ENCODE results near the gene AMT. TPM values are rescaled to one million over a fixed set of nuclear protein-coding genes. Genes with fewer than 3 reads are reported as not detected.

Gene AMT
- total RNA-seq, 4 donors from 2014 or later = 1.8 to 9.3 (median 5.4) TPM

DNA sequence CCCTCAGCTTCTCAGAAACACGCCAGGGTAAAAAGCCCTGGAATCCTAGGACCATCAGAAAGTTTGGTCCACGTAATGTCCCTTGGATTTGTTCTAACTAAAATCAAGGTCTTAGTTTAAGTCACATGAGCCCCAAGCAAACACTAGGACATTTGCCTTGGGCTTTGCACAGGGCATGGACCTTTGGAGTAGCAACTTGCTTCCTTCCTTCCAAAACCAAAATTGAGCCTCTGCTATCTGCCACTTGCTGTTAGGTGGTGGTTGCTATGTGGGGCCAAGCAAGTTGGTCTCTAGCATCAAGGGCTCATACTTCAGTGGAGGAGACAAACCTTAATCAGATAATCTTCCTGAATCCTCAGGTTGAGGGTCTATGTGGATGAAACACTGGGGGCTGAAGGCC is 43.8 kb upstream of the AMT start:
- TF ChIP-seq, protein P1, sequence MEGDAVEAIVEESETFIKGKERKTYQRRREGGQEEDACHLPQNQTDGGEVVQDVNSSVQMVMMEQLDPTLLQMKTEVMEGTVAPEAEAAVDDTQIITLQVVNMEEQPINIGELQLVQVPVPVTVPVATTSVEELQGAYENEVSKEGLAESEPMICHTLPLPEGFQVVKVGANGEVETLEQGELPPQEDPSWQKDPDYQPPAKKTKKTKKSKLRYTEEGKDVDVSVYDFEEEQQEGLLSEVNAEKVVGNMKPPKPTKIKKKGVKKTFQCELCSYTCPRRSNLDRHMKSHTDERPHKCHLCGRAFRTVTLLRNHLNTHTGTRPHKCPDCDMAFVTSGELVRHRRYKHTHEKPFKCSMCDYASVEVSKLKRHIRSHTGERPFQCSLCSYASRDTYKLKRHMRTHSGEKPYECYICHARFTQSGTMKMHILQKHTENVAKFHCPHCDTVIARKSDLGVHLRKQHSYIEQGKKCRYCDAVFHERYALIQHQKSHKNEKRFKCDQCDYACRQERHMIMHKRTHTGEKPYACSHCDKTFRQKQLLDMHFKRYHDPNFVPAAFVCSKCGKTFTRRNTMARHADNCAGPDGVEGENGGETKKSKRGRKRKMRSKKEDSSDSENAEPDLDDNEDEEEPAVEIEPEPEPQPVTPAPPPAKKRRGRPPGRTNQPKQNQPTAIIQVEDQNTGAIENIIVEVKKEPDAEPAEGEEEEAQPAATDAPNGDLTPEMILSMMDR (IDR thresholded peaks at IDR 0.05) = no peak
- TF ChIP-seq POLR2A (IDR thresholded peaks at IDR 0.05) = no peak
- intact Hi-C loops (cut with DNase I; ENCODE audit: low total_unique reads) = no loop called here
- DNase-seq (ENCODE audit: low spot score in 2 of 2) = no peak
- WGBS, 2 donors = 77 to 98% methylated on average over 2 of the region's 2 CpGs
- no peak overlapping the region for H3K4me3 ChIP-seq (ENCODE audit: low read depth, poor library complexity, severe bottlenecking)

DNA sequence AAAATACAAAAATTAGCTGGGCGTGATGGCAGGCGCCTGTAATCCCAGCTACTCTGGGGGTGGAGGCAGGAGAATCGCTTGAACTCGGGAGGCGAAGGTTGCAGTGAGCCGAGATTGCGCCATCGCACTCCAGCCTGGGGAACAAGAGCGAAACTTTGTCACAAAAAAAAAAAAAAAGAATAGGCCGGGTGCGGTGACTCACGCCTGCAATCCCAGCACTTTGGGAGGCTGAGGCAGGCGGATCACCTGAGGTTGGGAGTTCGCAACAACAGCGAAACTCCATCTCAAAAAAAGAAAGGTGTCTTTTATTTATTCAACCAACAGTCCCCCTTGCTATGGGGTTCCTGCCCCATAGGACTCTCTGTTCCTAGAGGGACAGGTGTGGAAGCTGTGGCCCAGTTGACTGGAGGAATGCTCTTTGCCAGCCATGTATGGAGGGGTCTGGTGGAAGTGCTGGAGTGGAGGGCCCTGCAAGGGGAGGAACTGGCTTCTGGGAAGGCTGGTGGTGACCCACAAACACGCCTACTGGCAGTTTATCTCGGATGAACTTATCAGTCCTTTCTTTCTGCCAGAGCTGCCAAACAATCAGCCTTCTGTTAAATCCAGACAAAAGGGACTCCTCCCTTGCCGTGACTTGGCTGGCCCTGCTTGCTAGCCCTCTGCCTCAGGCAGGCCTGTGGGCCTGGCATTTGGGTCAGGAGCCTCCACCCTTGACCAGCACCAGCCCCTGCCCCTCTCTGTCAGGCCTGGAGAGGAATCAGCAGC is 43.2 kb upstream of the AMT start:
- WGBS, 2 donors = 82 to 83% methylated on average over 18 of the region's 18 CpGs
- intact Hi-C loops (cut with DNase I; ENCODE audit: low total_unique reads) = no loop called here
- H3K4me3 ChIP-seq (ENCODE audit: low read depth, poor library complexity, severe bottlenecking) = no peak overlapping the region
- no peak for DNase-seq (ENCODE audit: low spot score in 2 of 2)
- no peak for TF ChIP-seq POLR2A (IDR thresholded peaks at IDR 0.05)
- TF ChIP-seq, protein P1 (IDR thresholded peaks at IDR 0.05) = no peak

DNA sequence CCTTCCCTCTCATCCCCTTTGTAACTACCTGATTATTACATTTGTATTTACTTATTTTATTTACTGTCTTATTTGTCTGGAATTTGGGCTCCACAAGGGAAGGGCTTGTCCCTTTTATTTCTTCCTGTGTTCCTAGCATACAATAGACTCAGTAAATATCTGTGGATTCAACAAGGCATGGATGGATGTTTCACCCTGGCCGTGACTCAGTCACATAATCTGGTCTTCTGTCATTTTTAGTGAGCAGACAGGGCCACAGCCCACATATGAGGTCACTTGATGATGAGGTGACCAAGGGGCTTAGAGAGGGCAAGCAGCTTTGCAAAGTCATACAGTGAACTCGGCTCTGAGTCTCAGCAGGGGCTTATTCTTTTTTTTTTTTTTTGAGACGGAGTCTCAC is 39.9 kb upstream of the AMT start:
- DNase-seq (ENCODE audit: low spot score in 2 of 2) = no peak
- no peak overlapping the region for H3K4me3 ChIP-seq (ENCODE audit: low read depth, poor library complexity, severe bottlenecking)
- intact Hi-C loops (cut with DNase I; ENCODE audit: low total_unique reads) = no loop called here
- TF ChIP-seq, protein P1 (IDR thresholded peaks at IDR 0.05) = no peak
- TF ChIP-seq POLR2A (IDR thresholded peaks at IDR 0.05) = no peak
- 77 to 85% methylated on average over 3 of the region's 3 CpGs for WGBS, 2 donors

DNA sequence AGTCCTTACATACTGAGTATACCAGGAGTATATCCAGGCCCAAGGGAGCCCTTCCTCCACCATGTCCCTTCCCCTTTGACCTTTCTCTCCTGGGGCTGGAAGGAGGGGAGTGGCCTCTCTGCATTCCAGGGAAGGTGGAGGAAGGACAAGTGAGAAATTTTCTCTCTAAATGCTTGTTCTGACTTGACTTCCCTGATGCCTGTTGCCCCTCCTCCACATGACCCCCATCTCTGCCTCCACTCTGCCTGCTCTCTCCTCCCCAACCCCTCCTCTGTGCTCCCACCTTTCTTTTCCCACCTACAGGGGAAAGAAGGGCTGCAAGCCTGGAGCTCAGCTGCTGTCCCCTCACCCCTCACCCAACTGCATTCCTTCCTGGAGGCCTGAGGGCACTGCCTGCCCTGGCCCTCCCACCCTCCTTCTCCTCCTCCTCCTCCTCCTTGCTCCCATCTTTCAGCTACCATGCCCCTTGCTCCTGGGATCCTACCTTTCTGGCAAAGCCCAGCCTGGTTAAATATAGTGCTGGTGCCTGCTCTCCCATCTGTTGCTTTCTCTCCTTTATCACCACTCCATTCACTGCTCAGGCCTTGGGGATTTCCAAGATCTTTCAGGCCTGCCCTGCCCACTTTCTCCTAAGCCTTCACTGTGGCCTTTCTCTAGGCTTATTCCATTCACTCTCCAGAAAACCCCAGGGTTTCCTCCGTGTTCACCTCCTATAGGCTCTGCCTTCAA is 39.3 kb upstream of the AMT start:
- TF ChIP-seq POLR2A (IDR thresholded peaks at IDR 0.05) = no peak
- TF ChIP-seq, protein P1 (IDR thresholded peaks at IDR 0.05) = no peak
- intact Hi-C loops (cut with DNase I; ENCODE audit: low total_unique reads) = no loop called here
- 30 to 41% methylated on average over 1 of the region's 1 CpG for WGBS, 2 donors
- no peak overlapping the region for H3K4me3 ChIP-seq (ENCODE audit: low read depth, poor library complexity, severe bottlenecking)
- no peak for DNase-seq (ENCODE audit: low spot score in 2 of 2)

DNA sequence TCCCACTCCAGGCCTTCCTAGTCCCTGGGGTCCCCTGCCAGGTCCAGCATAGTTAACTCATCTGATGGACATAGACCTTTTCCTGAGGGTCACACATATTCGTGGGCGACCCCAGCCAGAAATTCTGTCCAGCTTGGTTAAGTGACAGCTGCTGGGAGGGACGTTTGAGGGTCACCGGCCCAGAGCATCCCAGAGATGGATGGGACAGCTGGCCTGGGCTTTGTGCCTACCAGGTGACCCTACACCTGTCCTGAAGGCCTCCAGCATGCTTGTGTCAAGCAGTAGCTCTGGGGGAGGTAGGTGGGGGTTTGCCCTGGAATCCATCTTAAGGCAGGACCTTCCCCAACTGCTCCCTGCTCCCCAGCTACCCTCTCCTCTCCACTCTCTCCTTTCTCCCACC is 38.7 kb upstream of the AMT start:
- intact Hi-C loops (cut with DNase I; ENCODE audit: low total_unique reads) = no loop called here
- WGBS, 2 donors = 84 to 97% methylated on average over 4 of the region's 4 CpGs

More for the DNA sequence above, 38.7 kb upstream of the AMT start:
- TF ChIP-seq POLR2A (IDR thresholded peaks at IDR 0.05) = no peak
- TF ChIP-seq, protein P1 (IDR thresholded peaks at IDR 0.05) = no peak
- DNase-seq (ENCODE audit: low spot score in 2 of 2) = no peak
- no peak overlapping the region for H3K4me3 ChIP-seq (ENCODE audit: low read depth, poor library complexity, severe bottlenecking)

Measured in lower leg skin (tissue), 4 donors.